Measurements from ENCODE around the gene LTBP2.

LTBP2 gene

GRCh38 chr14:74611650-74612349, at the start of gene LTBP2:
Gene LTBP2, minus strand, starts transcription at chr14:74612237. Its CDS starts 293 bp downstream, at chr14:74611944.
- no peak for DNase-seq (ENCODE audit: low read depth in 1 of 2, low spot score in 1 of 2)

DNA sequence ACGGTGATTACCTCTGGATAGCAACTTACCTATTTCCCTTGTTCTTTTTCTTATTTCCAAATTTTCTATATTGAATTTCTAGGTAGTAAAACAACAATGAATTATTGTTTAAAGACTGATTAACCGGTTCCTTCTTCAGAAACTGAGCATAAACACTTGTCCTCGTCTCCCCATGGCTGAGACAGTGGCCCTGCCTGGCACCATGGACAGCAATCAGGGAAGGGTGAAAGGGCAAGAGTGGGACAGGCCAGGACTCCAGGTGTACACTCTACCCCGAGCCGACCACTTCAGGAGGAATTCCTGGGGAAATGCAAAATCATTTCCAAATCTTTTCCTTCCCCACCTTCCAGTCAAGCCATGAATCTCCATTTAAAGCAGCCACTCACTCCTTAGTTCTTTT, 48.8 kb upstream of the LTBP2 start:
- DNase-seq (ENCODE audit: low read depth in 1 of 2, low spot score in 1 of 2), result no peak

- no peak for DNase-seq (ENCODE audit: low read depth in 1 of 2, low spot score in 1 of 2)
These were observed 48.1 kb upstream of the LTBP2 start for GRCh38 chr14:74660167-74660566.

DNA sequence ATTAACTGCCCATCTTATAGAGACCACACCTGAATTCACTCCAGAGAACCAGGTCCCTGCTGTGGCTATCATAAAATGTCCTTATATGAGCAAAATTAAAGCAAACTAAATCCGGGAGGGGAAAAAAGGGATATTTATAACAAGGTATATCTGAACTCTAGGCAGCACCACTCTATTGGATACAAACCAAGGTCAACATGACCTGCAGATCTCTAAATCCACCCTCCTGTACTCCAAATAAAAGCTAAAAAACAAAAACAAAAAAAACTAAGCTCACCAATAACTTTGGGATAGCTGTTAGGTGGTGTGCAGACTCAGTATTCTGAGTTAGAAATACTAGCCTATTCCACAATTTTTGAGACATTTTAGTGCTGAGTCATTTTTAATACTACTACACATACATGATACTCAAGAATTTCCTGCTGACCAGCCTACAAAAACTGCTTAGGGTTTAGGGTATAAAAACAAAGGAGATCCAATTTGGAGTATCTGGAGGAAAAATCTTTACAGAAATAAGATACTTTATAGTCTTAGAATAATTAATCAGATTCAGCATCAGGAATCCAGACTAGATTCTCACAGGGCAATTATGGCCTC, 46.6 kb upstream of the LTBP2 start:
- DNase-seq (ENCODE audit: low read depth in 1 of 2, low spot score in 1 of 2), result no peak

GRCh38 chr14:74656964-74657363, 44.9 kb upstream of the LTBP2 start:
- DNase-seq (ENCODE audit: low read depth in 1 of 2, low spot score in 1 of 2), result no peak

DNA sequence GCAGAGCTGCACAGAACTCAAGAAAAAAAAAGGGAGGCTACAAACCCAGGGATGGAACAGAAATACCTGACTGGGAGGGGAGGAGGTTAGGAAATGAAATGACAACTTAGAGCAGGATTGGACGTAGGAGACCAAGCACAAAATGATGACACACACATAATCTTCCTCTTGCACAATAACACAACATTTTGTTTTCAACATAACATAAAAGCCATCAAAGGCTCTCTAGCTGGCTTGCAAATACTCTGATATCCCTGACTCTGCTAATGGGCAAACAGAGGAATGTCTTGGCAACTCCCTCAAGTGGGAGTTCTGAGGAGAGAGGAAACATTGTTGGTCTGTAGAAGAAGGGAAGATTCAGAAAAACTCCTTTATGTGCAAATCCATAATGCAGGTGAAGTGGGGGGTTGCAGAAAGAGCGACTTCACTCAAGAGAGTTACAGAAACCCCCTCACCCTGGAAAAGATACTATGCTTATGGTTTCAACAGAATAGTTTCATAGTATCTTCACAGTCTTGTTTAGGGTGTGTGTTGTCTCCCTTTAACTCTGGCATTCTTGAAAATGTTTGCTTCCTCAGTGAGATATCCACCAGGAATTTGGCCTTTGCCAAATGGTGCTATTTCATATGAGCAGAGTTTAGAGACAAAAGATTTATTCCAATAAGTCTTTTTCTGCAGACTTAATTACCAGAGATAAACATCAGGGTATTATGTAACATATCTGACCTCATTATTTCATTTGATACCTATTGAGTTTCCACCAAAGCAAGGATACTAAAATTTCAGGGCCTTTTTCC, 43.8 kb upstream of the LTBP2 start:
- no peak for DNase-seq (ENCODE audit: low read depth in 1 of 2, low spot score in 1 of 2)

- no peak for DNase-seq (ENCODE audit: low read depth in 1 of 2, low spot score in 1 of 2)
These were observed 42.9 kb upstream of the LTBP2 start for GRCh38 chr14:74654931-74655330.

DNA sequence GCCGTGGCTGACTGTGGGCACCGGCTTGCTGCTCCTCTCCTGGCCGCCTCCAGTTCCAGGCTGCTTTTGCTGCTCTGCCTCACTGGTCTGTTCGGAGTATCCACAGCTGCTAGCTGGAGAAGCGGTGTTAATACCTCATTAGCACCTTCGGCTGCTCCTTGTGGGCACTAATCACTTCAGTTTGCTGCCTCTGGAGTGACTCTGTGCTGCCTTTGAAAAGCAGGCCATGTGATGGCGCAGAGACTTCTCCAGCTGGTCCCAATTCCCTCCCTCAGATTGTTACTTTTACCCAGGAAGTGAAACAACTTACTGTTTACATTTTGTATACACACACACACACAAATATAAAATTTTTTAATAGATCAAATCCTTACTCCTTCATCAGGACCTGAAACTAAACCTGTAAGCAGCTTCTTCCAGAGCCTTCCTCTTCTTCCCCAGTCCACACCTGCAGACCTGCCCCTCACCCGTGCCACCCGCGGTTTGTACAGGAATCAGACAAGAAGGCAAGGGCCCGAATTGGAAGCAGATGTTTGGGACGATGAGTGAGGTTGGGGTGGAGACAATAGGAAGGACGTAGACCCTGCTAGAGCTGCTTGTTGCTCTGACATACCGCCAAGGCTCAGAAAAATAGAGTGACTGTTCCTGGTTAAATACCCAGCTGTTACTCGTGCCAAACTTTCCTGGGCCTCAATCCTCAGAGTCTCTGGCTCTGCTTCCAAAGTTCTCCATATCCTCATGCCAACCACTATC, 41.5 kb upstream of the LTBP2 start:
- no peak for DNase-seq (ENCODE audit: low read depth in 1 of 2, low spot score in 1 of 2)

DNA sequence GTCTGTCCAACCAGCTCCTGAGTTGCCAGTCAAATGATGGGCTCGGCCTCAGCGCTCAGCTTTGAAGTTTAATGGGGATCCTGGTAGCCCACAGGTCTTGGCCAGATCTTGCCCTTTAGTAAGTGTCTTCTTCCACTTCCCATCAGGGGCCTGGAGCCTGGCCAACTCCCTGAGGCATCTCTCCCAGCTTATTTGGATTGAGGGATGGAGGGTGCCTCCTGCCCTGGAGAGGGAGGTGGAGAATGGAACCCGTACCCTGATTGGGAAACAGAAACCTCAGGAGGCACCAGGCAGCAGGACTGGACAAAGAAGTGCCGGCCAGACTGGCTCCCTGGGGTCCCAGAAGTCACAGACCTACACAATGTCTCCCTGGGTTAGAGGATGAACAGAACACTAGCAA, 40.5 kb upstream of the LTBP2 start:
- DNase-seq (ENCODE audit: low read depth in 1 of 2, low spot score in 1 of 2), result no peak

DNA sequence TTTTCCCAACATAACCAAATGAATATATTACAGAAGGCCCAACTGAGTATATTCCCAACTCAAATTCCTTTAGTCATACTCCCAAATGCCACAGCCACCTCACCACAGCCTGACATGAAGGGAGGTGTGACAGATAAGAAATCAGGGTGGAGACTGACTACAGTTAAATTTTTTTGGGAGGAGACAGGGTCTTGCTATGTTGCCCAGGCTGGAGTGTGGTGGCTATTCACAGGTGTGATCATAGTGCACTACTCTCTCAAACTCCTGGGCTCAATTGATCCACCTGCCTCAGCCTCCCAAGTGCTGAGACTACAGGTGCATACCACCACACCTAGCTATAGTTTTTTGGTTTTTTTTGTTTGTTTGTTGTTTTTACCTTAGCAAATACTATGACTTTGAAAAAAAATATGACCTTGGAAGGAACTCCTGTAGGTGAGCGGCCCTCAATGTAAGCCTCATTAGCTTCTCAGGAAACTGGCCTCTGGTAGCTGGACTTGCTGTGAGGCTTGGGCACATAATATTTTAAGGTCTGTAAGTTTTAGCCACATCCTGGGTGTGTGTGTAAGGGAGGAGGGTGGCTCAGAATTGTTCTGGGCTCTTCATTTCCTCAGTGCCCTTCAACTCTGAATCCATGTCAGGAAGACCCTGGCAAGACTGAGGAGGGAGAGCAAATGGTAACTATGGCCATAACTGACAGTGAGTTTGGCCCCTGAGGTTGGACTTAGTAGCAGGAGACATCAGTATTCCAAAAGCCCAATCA, 39.1 kb upstream of the LTBP2 start:
- no peak for DNase-seq (ENCODE audit: low read depth in 1 of 2, low spot score in 1 of 2)

DNA sequence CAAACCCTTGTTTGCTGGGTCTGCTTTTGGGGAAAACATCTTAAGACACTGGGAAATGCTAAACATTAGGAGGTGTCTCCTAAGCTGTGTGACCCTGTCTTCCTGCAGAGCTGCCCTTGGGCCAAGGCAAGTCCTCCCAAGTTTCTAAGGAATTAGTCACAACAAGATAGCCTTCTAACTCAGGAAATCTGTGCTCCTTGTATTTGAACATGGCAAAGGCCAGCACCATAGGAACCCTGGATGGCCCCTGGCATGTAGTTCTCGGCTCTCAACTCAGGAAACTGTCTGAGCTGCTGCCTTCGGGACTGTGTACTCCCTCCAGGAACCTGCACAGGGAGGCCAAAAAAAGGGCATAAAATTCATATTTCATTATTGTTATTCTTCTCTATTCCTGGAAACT, 37.6 kb upstream of the LTBP2 start:
- DNase-seq (ENCODE audit: low read depth in 1 of 2, low spot score in 1 of 2), result no peak

GRCh38 chr14:74649167-74649566, 37.1 kb upstream of the LTBP2 start:
- DNase-seq (ENCODE audit: low read depth in 1 of 2, low spot score in 1 of 2), result no peak

- no peak for DNase-seq (ENCODE audit: low read depth in 1 of 2, low spot score in 1 of 2)
These were observed 36.6 kb upstream of the LTBP2 start for GRCh38 chr14:74648601-74649000.

- DNase-seq (ENCODE audit: low read depth in 1 of 2, low spot score in 1 of 2), result no peak
These were observed 35.8 kb upstream of the LTBP2 start for GRCh38 chr14:74647678-74648461.

DNA sequence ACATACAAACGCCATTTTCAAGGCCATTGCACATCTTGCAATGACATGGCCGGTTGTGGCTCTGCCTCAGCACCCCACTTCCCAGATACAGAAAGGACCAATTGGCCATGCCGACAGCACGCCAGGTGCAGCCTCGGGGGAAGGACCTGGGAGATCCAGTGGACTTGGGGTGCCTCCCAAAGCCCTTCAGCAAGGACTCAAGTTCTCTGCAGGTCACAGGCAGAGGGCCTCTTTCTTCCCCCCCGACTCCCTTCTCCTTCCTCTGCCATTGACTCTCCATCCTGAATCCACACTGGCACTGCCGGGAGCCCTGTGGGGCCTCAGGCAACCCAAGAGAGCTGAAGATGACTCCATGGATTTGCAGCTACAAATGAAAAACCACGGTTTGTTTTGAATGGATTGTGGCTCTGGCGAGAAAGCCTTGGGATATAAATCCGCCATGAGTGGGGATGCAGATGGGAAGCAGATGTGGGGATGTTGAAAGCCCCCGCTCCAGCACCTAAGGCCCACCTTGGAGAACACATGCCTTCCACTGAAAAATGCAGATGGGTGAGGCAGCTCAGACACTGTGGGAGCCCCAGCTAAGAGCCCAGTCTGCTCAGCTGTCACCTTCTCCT, 35.1 kb upstream of the LTBP2 start:
- DNase-seq (ENCODE audit: low read depth in 1 of 2, low spot score in 1 of 2), result no peak

DNA sequence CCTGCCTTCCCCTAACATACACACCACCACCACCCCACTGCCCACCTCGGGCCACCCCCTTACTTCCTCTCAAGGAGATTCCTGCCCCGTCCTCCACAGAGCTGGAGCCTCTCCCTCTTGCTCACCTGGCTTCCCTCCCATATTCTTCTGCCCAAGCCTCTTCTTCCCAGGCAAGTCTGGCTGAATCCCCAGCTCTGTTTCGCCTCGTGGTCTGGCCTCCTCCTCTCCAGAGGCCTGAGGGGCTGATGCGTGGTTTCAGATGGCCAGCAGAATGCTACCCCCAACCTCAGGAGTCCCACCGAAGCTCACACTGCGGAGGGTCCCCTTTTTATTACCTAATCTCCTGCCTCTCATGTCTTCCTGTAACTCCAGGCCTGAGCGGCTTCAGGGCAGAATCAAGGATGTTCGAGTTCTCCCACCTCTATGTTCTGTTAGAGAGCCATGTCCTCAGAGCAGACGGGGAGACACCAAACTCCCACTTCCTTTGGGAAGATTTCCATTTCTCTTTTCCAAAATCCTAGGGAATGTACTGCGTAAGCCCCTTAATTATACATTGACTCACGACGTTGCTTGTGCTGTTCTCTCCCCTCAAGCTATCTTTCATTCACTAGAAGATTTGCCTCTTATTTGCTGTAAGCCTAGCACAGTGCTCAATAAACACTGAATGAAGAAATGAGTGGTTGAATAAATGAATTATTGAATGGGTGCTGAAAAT, 33.9 kb upstream of the LTBP2 start:
- DNase-seq (ENCODE audit: low read depth in 1 of 2, low spot score in 1 of 2), result no peak

GRCh38 chr14:74645244-74645643, 33.2 kb upstream of the LTBP2 start:
- no peak for DNase-seq (ENCODE audit: low read depth in 1 of 2, low spot score in 1 of 2)

DNA sequence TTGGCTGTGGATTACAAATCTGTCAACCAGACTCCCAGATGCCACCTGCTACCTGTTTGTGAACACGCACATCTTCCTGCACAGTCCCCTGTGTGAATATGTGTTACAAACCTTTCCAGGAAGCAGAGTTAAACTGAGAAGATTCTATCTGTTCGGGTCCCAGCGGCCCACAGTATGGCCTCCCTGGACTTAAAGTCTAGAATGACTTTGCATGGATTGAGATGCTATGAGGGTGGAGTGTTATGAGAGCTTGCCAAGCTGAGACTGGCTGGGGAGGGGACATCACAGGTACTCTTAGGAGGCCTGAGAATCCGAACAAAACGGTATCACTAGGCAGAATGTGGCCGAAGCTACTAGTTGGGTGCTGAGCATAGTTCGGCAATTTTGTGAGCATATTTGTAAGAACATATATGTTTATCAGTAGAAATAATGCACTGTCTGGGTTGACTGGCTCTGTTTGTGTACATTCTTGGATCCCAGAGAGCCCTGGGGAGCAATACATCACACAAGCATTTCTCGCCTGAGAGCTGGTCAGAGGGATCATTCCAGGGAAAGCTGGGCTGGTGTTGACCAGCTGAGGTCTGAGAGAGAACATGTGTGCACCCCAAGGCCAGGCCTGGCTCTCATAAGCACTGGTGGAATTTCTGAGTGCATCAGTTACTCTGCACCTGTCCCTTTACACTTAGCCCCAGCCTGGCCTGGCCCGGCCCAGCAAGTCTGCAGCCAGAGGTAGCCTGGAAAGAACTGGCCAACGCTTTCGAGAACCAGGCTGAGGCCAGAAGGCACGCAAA, 29.8 kb upstream of the LTBP2 start:
- no peak for DNase-seq (ENCODE audit: low read depth in 1 of 2, low spot score in 1 of 2)
